ENCODE data around the gene MN1. TPM values are rescaled to one million over a fixed set of nuclear protein-coding genes. Genes with fewer than 3 reads are reported as not detected.

The MN1 gene
- total and polyA plus RNA-seq, 2 of the 8 experiments (the other 6 are each of a cell fraction or from before 2014, with no cell fraction given) = 3.1 to 4.9 TPM

GRCh38 chr22:27772984-27773498 lies 28.5 kb downstream of the MN1 start (continued):
- no peak for TF ChIP-seq ATF2 (IDR thresholded peaks at IDR 0.05; ENCODE audit: low read length)
